Muscle of leg (tissue), 11 donors: ENCODE data around the gene HOXC11. TPM values are rescaled to one million over a fixed set of nuclear protein-coding genes. Genes with fewer than 3 reads are reported as not detected.

Experiments
- DNase-seq: peaks from one replicate; pipeline ENCODE4 v3.0.0; 2013
- H3K27ac ChIP-seq: one replicate; pipeline ENCODE4 v1.5.1; 2013; ENCODE audit warnings: mild to moderate bottlenecking, low read length, control low read depth
- H3K27me3 ChIP-seq: one replicate; pipeline ENCODE4 v1.6.1; 2013; ENCODE audit warnings: low read length; ENCODE audit not compliant: control insufficient read depth, insufficient read depth
- H3K36me3 ChIP-seq: one replicate; pipeline ENCODE4 v1.6.1; 2013; ENCODE audit warnings: low read length; ENCODE audit not compliant: control insufficient read depth, insufficient read depth
- H3K4me1 ChIP-seq: one replicate; pipeline ENCODE4 v1.6.1; 2013; ENCODE audit warnings: low read length; ENCODE audit not compliant: control insufficient read depth, insufficient read depth
- H3K4me3 ChIP-seq: one replicate; pipeline ENCODE4 v1.5.1; 2013; ENCODE audit warnings: low read length, control low read depth
- H3K9me3 ChIP-seq: replicated peaks from 2 replicates; pipeline ENCODE4 v1.6.1; 2013; ENCODE audit warnings: low read depth, low read length; ENCODE audit not compliant: control insufficient read depth
- WGBS: methylation state at CpG from one replicate; pipeline ENCODE4 v1.1.5; 2013; ENCODE audit warnings: missing lambda C conversion rate; ENCODE audit not compliant: insufficient coverage; 5-methylcytosine and 5-hydroxymethylcytosine counted together
- polyA plus RNA-seq, 8 donors: library from polyadenylated mRNA; unstranded; fragments of 120-200 nt; gene quantifications; one replicate each; pipeline versions ENCODE4 v1.2.1 to v1.2.3, GENCODE V29; 2013; ENCODE audit warnings: inconsistent platforms in 1 of 8, low replicate concordance in 1 of 8; ENCODE audit not compliant: insufficient read length in 8 of 8, insufficient read depth in 1 of 8
- total RNA-seq: library from RNA; stranded (reverse); fragments of 120-200 nt; gene quantifications from one replicate; pipeline ENCODE4 v1.2.4, GENCODE V29; 2013

HOXC11 gene
- total and polyA plus RNA-seq, 9 donors = 2.9 to 9.3 (median 7.4) TPM

DNA sequence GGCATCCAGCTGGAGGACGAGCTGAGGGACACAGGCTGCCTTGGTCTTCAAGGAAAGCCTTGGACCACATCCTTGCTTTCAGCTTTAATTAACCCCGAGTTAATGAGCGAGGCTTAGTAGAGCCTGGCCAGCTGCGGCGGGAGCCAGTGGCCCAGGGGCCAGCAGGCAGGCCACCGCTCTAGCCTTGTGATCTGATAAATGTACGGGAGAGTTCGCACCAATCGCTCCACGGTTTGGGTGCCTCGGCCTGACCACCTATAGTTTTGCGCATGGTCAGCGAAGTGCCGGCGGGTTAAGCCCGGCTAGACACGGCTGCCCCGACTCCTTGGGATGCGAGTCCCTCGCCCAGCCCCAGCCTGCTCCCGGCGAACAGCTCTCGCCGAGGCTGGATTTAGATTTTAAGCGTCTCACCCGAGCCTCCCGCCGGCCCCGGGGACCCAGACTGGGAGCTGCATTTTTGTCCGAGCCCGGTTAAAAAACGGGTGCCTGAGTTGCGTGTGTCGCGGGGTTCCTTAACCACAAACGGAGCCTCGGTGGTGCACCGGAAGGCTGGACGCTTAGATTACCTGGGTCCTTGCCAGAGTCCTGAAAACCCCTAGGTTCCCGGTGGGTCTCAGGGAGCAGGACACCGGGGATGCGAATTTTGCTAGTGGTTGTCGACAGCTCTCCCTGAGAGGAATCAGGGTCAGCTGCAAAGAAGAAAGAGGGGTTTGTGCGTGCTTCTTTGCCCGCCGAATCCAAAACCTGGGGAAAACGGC lies 21.2 kb upstream of the HOXC11 start:
- H3K27me3 ChIP-seq = peaks cover 97% of the 10 kb centered on the region
- H3K4me3 ChIP-seq = no peak overlapping the region
- no peaks in the 10 kb centered on the region for H3K9me3 ChIP-seq
- no peak for DNase-seq
- H3K27ac ChIP-seq = no peak overlapping the region
- WGBS = 14% methylated on average over 44 of the region's 47 CpGs
- H3K4me1 ChIP-seq = peaks cover 21% of the 10 kb centered on the region
- no peaks in the 10 kb centered on the region for H3K36me3 ChIP-seq

DNA sequence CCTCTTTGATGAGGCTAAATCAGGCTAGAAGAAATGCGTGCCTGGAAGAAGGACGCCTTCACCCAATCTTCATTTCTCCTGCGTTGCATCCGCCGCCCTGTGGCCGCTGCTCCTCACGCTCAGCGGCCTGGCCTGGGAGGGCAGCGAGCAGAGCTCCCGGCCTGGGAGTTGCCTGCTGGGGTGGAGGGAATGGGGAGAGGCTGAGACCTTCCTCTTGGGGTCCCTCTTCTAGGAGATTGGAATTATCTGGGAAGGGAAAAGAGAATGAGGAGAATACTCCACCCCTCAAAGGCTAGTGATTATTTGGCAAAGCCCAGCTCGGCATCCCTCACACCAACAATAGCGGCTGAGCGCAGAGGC lies 20.6 kb upstream of the HOXC11 start:
- H3K27ac ChIP-seq = no peak overlapping the region
- H3K4me3 ChIP-seq = no peak overlapping the region
- peaks cover 98% of the 10 kb centered on the region for H3K27me3 ChIP-seq
- no peaks in the 10 kb centered on the region for H3K36me3 ChIP-seq
- WGBS = 71% methylated on average over 3 of the region's 13 CpGs
- no peak for DNase-seq
- no peaks in the 10 kb centered on the region for H3K9me3 ChIP-seq
- peaks cover 21% of the 10 kb centered on the region for H3K4me1 ChIP-seq

DNA sequence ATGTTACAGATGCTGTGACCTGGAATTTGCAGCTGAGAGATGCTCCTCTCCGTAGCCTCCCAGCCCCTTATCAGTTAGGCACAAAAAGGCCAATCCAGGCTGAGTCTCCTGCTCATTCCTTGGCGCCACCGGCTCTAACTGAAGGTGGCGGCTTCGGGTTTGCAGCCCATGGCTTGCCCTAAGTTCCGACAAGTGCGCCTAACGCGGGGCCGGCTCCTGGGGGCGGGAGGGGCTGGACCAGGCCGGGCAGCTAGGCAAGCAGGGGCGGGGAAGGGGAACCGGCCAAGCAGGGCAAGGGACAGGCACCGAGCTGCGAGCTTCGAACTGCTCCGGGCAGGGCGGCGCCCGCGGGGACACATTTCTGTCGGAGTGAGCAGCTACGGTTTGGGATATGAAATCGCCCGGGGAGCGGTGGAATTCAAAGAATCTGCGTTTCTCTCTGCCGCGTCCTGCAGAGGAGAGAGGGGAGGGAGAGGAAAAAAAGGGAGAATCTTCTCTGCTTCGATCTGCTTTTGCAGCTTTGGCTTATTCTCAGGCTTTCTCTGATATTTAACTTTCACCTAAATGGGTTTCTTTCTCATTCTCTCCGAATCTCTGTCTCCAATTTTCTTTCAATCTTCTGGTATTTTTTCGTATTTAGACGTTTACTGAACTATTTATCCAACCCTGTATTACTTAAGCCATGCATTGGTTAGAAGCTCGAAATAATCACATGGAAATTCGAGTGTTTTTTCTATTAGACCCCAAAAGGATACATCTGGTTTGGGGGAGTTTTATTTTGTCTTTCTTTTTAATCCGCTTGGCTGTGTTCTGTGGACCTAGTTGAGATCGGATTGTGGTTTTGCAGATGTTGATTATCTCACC lies 19.8 kb upstream of the HOXC11 start:
- no peak for DNase-seq
- H3K4me1 ChIP-seq = peaks cover 21% of the 10 kb centered on the region
- H3K27me3 ChIP-seq = peaks cover 98% of the 10 kb centered on the region
- no peaks in the 10 kb centered on the region for H3K9me3 ChIP-seq
- no peaks in the 10 kb centered on the region for H3K36me3 ChIP-seq
- no peak overlapping the region for H3K4me3 ChIP-seq
- WGBS = 27% methylated on average over 26 of the region's 38 CpGs
- no peak overlapping the region for H3K27ac ChIP-seq

DNA sequence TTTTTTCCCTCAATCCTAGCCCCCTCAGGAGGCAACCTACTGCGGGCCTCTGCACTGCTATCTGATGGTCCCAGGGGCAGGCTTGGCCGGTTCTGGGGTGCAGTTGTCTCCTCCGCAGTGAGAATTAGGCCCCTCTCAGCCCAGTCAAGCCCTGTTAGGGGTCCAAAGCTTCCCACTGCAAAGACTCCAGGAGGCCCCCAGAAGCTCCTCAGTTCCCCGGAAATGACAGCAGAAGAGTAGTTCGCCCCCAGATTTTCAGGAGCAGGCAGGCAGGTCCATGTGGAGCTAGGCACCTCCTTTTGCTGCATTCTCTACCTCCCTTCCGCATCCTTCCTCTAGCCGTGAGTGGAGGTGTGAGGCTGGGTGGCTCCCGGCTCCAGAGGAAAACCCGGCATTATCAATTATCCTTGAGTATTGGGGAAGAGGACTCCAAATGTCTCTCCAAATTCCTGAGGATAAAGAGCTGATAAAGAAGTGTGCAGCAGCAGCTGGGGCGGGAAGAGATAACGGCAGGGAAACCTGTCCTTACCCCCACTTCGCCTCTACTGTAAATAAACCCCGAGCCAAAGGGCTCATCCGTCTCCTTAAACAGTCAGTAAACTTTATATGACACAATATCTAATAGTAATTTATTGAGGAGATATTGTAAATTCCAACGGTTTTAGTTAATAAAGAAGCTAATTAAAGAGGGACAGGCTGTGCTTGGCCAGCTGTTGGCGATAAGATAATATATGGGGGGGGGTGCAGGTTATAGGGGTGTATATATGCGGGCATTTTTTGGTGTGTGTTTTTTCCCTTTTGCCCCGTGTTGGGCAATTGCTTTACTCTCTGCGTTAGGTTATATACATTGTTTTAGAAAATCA lies 18.9 kb upstream of the HOXC11 start:
- peaks cover 21% of the 10 kb centered on the region for H3K4me1 ChIP-seq
- WGBS = 55% methylated on average over 4 of the region's 19 CpGs
- DNase-seq = no peak
- H3K4me3 ChIP-seq = no peak overlapping the region
- no peaks in the 10 kb centered on the region for H3K9me3 ChIP-seq
- H3K36me3 ChIP-seq = no peaks in the 10 kb centered on the region
- H3K27me3 ChIP-seq = peaks cover 97% of the 10 kb centered on the region
- H3K27ac ChIP-seq = no peak overlapping the region

DNA sequence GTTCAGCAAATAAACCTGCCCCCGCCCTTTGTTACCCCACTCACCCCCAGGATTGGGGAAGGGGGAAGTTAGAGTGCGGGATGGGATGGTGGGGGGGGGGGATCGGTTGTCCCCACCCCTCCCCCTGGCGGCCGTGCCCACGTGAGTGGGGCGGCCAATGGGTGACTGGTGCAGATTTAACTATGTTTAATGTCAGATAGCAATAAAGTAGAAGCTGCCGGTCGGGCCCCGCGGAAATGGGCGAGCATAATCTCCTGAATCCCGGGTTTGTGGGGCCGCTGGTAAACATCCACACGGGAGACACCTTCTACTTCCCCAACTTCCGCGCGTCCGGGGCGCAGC lies 18.3 kb upstream of the HOXC11 start, which contains the start of gene HOXC12:
Gene HOXC12 (plus strand): TSS at position 210 of the 342 bp plus-strand sequence. CDS start 27 bp downstream, at position 237.
- Histone ChIP-seq H3K27ac (no peak within 1 kb of the TSS), H3K4me3 (peak within 1 kb of the TSS; percentile 5), H3K4me1 (peaks cover 21% of the 10 kb centered on the region), H3K36me3 (no peaks in the 10 kb centered on the region), H3K9me3 (no peaks in the 10 kb centered on the region), H3K27me3 (peaks cover 97% of the 10 kb centered on the region)
- 0% methylated on average over 13 of the region's 20 CpGs for WGBS
- no peak for DNase-seq

DNA sequence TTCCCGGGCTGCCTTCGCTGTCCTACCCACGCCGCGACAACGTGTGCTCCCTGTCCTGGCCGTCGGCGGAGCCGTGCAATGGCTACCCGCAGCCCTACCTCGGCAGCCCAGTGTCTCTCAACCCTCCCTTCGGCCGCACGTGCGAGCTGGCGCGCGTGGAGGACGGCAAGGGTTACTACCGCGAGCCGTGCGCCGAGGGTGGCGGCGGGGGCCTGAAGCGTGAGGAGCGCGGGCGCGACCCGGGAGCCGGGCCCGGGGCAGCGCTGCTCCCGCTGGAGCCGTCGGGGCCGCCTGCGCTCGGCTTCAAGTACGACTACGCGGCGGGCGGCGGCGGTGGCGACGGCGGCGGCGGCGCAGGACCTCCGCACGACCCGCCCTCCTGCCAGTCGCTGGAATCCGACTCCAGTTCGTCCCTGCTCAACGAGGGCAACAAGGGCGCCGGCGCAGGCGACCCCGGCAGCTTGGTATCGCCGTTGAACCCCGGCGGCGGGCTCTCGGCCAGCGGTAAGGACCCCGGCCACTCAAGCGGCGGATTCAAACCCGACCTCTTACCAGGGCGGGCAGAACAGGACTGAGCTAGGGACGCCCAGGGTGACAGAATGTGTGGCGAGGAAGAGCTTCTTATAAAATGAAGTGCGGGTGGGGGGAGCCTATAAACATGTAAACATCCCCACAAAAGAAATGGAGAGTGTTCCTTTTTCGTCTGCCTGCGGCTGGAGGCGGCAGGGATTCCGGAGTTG lies 17.7 kb upstream of the HOXC11 start:
- H3K27me3 ChIP-seq = peaks cover 97% of the 10 kb centered on the region
- no peaks in the 10 kb centered on the region for H3K36me3 ChIP-seq
- H3K4me3 ChIP-seq = peak overlapping the region; percentile 5
- no peak overlapping the region for H3K27ac ChIP-seq
- DNase-seq = no peak
- H3K9me3 ChIP-seq = no peaks in the 10 kb centered on the region
- WGBS = 2% methylated on average over 72 of the region's 86 CpGs
- peaks cover 23% of the 10 kb centered on the region for H3K4me1 ChIP-seq

DNA sequence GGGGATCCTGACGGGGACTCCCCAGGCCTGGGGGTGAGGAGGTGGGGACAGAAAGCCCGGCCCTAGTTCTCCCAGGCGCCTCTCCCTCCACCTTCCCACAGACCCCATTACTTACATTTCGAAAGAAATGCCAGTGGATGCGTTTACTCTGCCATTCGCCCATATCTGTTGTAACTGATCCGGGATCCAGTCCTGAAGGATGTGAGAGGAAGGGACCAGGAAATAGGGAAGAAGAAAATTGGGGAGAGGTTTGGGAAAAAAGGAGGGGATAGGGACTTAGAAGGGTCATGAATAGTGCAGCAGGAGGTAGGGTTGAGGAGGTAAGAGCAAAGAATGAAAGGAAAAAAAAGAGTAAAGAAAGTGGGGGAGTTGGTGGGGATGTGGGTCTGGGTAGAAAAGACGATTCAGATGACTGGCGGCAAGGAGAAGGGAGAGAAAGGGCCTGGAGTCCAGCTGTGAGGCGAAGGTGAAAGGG lies 17.1 kb upstream of the HOXC11 start:
- no peak overlapping the region for H3K27ac ChIP-seq
- H3K36me3 ChIP-seq = no peaks in the 10 kb centered on the region
- 51% methylated on average over 5 of the region's 10 CpGs for WGBS
- no peaks in the 10 kb centered on the region for H3K9me3 ChIP-seq
- H3K4me1 ChIP-seq = peaks cover 30% of the 10 kb centered on the region
- H3K4me3 ChIP-seq = no peak overlapping the region
- H3K27me3 ChIP-seq = peaks cover 97% of the 10 kb centered on the region
- DNase-seq = no peak

DNA sequence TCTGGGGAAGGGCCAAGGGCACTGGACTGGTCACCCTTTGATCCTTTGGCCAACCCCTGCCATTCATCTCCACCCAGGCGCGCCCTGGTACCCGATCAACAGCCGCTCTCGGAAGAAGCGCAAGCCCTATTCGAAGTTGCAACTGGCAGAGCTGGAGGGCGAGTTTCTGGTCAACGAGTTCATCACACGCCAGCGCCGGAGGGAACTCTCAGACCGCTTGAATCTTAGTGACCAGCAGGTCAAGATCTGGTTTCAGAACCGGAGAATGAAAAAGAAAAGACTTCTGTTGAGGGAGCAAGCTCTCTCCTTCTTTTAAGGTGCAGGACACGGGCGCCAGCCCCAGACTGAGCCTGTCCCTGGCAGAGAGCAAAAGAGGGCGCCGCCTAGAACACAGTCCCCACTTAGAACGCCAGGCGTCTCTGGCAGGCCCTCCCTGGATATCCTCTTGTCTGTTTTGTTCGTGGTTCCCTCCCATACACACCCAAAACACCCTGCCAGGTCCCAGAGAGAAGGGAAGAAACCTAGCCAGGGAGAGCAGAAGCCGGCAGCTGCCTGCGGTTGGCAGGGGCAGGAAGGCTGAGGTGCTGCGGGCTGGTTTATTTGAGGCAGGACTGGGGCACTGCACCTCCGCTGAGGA lies 16.6 kb upstream of the HOXC11 start:
- no peaks in the 10 kb centered on the region for H3K9me3 ChIP-seq
- WGBS = 47% methylated on average over 22 of the region's 25 CpGs

DNA sequence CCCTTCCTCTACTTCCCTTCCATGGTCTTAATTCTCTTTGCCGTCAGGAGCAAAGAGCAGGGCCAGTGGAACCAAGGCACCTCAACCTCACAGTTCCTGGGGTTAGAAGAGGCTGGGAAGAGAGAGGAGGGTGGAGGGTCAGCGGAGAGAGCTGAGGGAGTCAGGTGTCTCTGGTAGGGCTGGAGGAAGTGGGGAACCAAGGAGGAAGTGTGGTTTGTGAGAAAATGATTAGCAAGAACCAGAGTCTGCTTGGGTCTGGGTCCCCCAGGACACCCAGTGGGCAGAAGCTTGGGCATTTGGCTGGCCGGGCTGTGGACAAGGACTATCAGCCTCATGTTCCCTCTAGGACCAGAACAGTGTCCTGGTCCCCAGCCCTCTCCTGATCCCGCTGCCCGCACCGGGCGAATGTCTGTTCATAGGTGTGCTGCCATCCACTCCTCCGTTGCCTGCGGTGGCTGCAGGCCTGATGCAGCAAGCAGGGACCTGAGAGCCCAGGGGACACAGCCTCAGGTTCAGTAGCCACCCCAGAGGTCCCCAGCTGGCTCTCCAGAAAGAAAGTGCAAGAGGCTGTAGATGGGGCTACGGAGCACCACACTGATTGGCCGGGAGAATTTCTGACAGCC lies 15.9 kb upstream of the HOXC11 start:
- Histone ChIP-seq H3K9me3 (no peaks in the 10 kb centered on the region), H3K4me1 (peaks cover 28% of the 10 kb centered on the region), H3K27me3 (peaks cover 97% of the 10 kb centered on the region), H3K27ac (no peak overlapping the region), H3K36me3 (peaks cover 2% of the 10 kb centered on the region), H3K4me3 (no peak overlapping the region)
- no peak for DNase-seq
- 69% methylated on average over 6 of the region's 11 CpGs for WGBS

More for the DNA sequence above, 16.6 kb upstream of the HOXC11 start:
- H3K36me3 ChIP-seq = no peaks in the 10 kb centered on the region
- no peak overlapping the region for H3K27ac ChIP-seq
- no peak for DNase-seq
- H3K27me3 ChIP-seq = peaks cover 97% of the 10 kb centered on the region
- H3K4me1 ChIP-seq = peaks cover 28% of the 10 kb centered on the region
- H3K4me3 ChIP-seq = no peak overlapping the region
